T-cell (primary cell): Measurements from ENCODE around the gene TLCD5. TPM values are rescaled to one million over a fixed set of nuclear protein-coding genes. Genes with fewer than 3 reads are reported as not detected.

Experiments used
- ATAC-seq, 4 experiments: fragments of 200-7000 bp in 3 of 4; fragments of 150-1000 bp in 1 of 4; cut with Tn5 transposase; replicated peaks in 1 of 4; 1 replicate in 3 of 4; 2 replicates in 1 of 4; pipeline ENCODE4 v1.10.0; 2021; ENCODE audit warnings: moderate library complexity in 3 of 4, mild to moderate bottlenecking in 2 of 4, moderate number of reproducible peaks in 1 of 4
- CTCF ChIA-PET, 2 donors: fragments of 300-600 bp; sonication (Branson Sonifier 250); formaldehyde crosslinking; loops; one replicate each; lab custom pipeline; 2022; ENCODE audit warnings: antibody characterized with exemption in 2 of 2; lab: Charles Lee
- POLR2A ChIA-PET, 2 donors: fragments of 300-600 bp; sonication (Branson Sonifier 250); formaldehyde crosslinking; loops; one replicate each; lab custom pipeline; 2022; ENCODE audit warnings: antibody characterized with exemption in 2 of 2; lab: Charles Lee
- DNase-seq, 35 experiments: peaks; one replicate each; pipeline versions ENCODE4 v3.0.0 to v3.0.0-alpha.2; 2013 to 2023
- H3K27ac ChIP-seq: one replicate; pipeline ENCODE4 v1.5.1; 2013; ENCODE audit warnings: low read length
- H3K27me3 ChIP-seq, 2 experiments: replicated peaks in 1 of 2; 1 replicate in 1 of 2; 2 replicates in 1 of 2; pipeline versions ENCODE4 v1.6.1 to v1.7.0; 2013; ENCODE audit warnings: low read length in 1 of 2, mixed read lengths in 1 of 2; ENCODE audit not compliant: control insufficient read depth in 2 of 2, insufficient read depth in 2 of 2; ENCODE audit errors: extremely low read depth in 1 of 2
- H3K36me3 ChIP-seq, 2 donors: 1 replicate in 1 of 2; 2 replicates in 1 of 2; pipeline versions ENCODE4 v1.6.1 to v1.7.0; 2013; ENCODE audit warnings: low read length in 1 of 2; ENCODE audit not compliant: control insufficient read depth in 2 of 2, insufficient read depth in 1 of 2; ENCODE audit errors: extremely low read depth in 1 of 2
- H3K4me1 ChIP-seq, 2 experiments: 1 replicate in 1 of 2; 2 replicates in 1 of 2; pipeline versions ENCODE4 v1.6.1 to v1.7.0; 2013; ENCODE audit warnings: low read length in 2 of 2, mixed read lengths in 1 of 2; ENCODE audit not compliant: insufficient read depth in 2 of 2, control insufficient read depth in 1 of 2; ENCODE audit errors: extremely low read depth in 1 of 2
- H3K4me3 ChIP-seq, 2 donors: 1 replicate in 1 of 2; 2 replicates in 1 of 2; pipeline versions ENCODE4 v1.5.1 to v1.7.0; 2013; ENCODE audit warnings: mild to moderate bottlenecking in 2 of 2, low read length in 1 of 2, moderate library complexity in 1 of 2; ENCODE audit not compliant: control insufficient read depth in 1 of 2; ENCODE audit errors: extremely low read depth in 1 of 2
- H3K9me3 ChIP-seq: 2 replicates; pipeline ENCODE4 v1.7.0; 2013
- H3K27ac Mint-ChIP-seq, 2 donors: one replicate each; pipeline ENCODE4 v1.8.0; 2020 to 2021; ENCODE audit warnings: mild to moderate bottlenecking in 2 of 2, mixed read lengths in 2 of 2
- H3K27me3 Mint-ChIP-seq, 2 donors: one replicate each; pipeline ENCODE4 v1.8.0; 2021 to 2022; ENCODE audit warnings: mixed read lengths in 2 of 2
- H3K36me3 Mint-ChIP-seq: one replicate; pipeline ENCODE4 v1.8.0; 2021; ENCODE audit warnings: mixed read lengths
- H3K4me1 Mint-ChIP-seq, 3 donors: one replicate each; pipeline ENCODE4 v1.8.0; 2020 to 2022; ENCODE audit warnings: mixed read lengths in 3 of 3, mild to moderate bottlenecking in 1 of 3
- H3K4me3 Mint-ChIP-seq, 3 donors: one replicate each; pipeline ENCODE4 v1.8.0; 2020 to 2022; ENCODE audit warnings: mild to moderate bottlenecking in 3 of 3, mixed read lengths in 3 of 3, moderate library complexity in 3 of 3
- H3K9me3 Mint-ChIP-seq, 3 donors: one replicate each; pipeline ENCODE4 v1.8.0; 2020 to 2022; ENCODE audit warnings: mixed read lengths in 3 of 3
- WGBS: methylation state at CpG from one replicate; pipeline ENCODE4 v1.1.5; 2013; ENCODE audit warnings: missing lambda C conversion rate; ENCODE audit not compliant: insufficient coverage; 5-methylcytosine and 5-hydroxymethylcytosine counted together
- total RNA-seq, 35 experiments: library from RNA in 6 of 35; stranded (reverse) in 6 of 35; fragments of 120-200 nt in 1 of 35; gene quantifications; one replicate each; pipeline versions ENCODE4 v1.2.1 to v1.2.4 and lab custom pipeline; 2013 to 2026

TLCD5 gene
- total RNA-seq, 5 donors from 2014 or later (not counting 1 experiment from before 2014, with no cell fraction given): 0.39 to 0.73 (median 0.61) TPM; not detected in 2

GRCh38 chr11:120343429-120343828, 18.3 kb downstream of the TLCD5 start:
- H3K36me3 ChIP-seq: no peaks in the 10 kb centered on the region
- no peak overlapping the region for H3K27ac Mint-ChIP-seq
- H3K27me3 ChIP-seq: peaks cover 11 to 19% of the 10 kb centered on the region in 2 experiments
- ATAC-seq (no peak), DNase-seq (no peak)
- peaks cover 43 to 63% (median 49%) of the 10 kb centered on the region in 3 donors for H3K4me1 Mint-ChIP-seq
- no peak overlapping the region for H3K27ac ChIP-seq
- no peaks in the 10 kb centered on the region for H3K36me3 Mint-ChIP-seq
- 80% methylated on average over 2 of the region's 2 CpGs for WGBS
- ChIA-PET CTCF (interaction anchor here in 1 of 2 donors (1.1 kb wide), 1 partner anchor 8 kb away, joined by 6 read pairs; no protein-coding TSS in a partner anchor), POLR2A (no interaction called here)
- no peak overlapping the region for H3K4me3 ChIP-seq
- H3K27me3 Mint-ChIP-seq: peaks cover 53 to 61% of the 10 kb centered on the region in 2 donors
- peaks cover 6% of the 10 kb centered on the region for H3K9me3 ChIP-seq
- peaks cover 15 to 20% of the 10 kb centered on the region in 2 experiments for H3K4me1 ChIP-seq
- H3K9me3 Mint-ChIP-seq: no peaks in the 10 kb centered on the region
- no peak overlapping the region for H3K4me3 Mint-ChIP-seq

- H3K27ac ChIP-seq: no peak overlapping the region
- H3K9me3 Mint-ChIP-seq: no peaks in the 10 kb centered on the region
- DNase-seq (peak in 24 of 35 experiments; percentile 8 to 82 (median 34)), ATAC-seq (peak; percentile 83 to 97 (median 92))
- CTCF ChIA-PET: interaction anchor here in 1 of 2 donors (1.1 kb wide), 1 partner anchor 9 kb away, joined by 6 read pairs; no protein-coding TSS in a partner anchor
- H3K36me3 ChIP-seq: no peaks in the 10 kb centered on the region
- peaks cover 15 to 22% of the 10 kb centered on the region in 2 experiments for H3K27me3 ChIP-seq
- peaks cover 54 to 61% of the 10 kb centered on the region in 2 donors for H3K27me3 Mint-ChIP-seq
- peak overlapping the region in 1 of 2 donors; percentile 32 for H3K4me3 ChIP-seq
- no peak overlapping the region for H3K27ac Mint-ChIP-seq
- H3K4me1 Mint-ChIP-seq: peaks cover 40 to 54% (median 42%) of the 10 kb centered on the region in 3 donors
- POLR2A ChIA-PET: no interaction called here
- peak overlapping the region; percentile 46 to 54 (median 47) for H3K4me3 Mint-ChIP-seq
- H3K9me3 ChIP-seq: peaks cover 6% of the 10 kb centered on the region
- peaks cover 15 to 20% of the 10 kb centered on the region in 2 experiments for H3K4me1 ChIP-seq
- WGBS: no CpG with 5 or more reads among the region's 1 CpG
- H3K36me3 Mint-ChIP-seq: no peaks in the 10 kb centered on the region
These were observed 19.4 kb downstream of the TLCD5 start for GRCh38 chr11:120344302-120345004.

- Mint-ChIP-seq H3K4me3 (no peak overlapping the region), H3K4me1 (peaks cover 28 to 48% (median 32%) of the 10 kb centered on the region in 3 donors), H3K9me3 (no peaks in the 10 kb centered on the region), H3K27me3 (peaks cover 52 to 56% of the 10 kb centered on the region in 2 donors), H3K27ac (no peak overlapping the region), H3K36me3 (no peaks in the 10 kb centered on the region)
- ChIA-PET CTCF (interaction anchor here in 1 of 2 donors (0.8 kb wide), 1 partner anchor 11 kb away, joined by 5 read pairs; no protein-coding TSS in a partner anchor), POLR2A (no interaction called here)
- Histone ChIP-seq H3K4me1 (peaks cover 15 to 20% of the 10 kb centered on the region in 2 experiments), H3K9me3 (peaks cover 6% of the 10 kb centered on the region), H3K27me3 (peaks cover 16 to 24% of the 10 kb centered on the region in 2 experiments), H3K27ac (no peak overlapping the region), H3K36me3 (no peaks in the 10 kb centered on the region), H3K4me3 (no peak overlapping the region)
- WGBS: 71% methylated on average over 1 of the region's 1 CpG
- ATAC-seq (no peak), DNase-seq (no peak)
These were observed 21.1 kb downstream of the TLCD5 start for GRCh38 chr11:120346233-120346632.

DNA sequence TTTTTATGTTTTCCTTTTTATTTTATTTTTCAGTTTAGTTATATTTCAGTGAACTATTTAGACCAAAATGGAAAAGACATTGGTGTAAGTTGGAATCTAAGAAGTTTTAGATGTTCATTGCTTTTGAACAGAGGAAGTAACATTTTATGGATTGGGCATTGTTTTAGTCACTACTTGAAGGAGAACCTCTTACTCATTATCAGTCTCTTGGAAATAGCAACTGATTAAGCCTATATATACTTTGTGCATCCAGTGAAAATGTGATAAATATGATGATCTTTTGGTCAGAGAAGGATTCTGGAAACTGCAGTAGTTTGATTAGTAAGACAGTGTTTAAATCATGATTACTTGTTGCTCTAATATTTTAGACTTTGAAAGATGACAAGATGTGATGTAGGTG, 25.5 kb downstream of the TLCD5 start:
- no peaks in the 10 kb centered on the region for H3K9me3 ChIP-seq
- no peak for ATAC-seq
- no peak overlapping the region for H3K4me3 ChIP-seq
- no peak overlapping the region for H3K27ac ChIP-seq
- no peaks in the 10 kb centered on the region for H3K4me1 ChIP-seq
- H3K4me3 Mint-ChIP-seq: no peak overlapping the region
- ChIA-PET CTCF (interaction anchor here in 1 of 2 donors (0.6 kb wide), 1 partner anchor 50 kb away, joined by 5 read pairs; no protein-coding TSS in a partner anchor), POLR2A (no interaction called here)
- no peak for DNase-seq
- H3K36me3 Mint-ChIP-seq: no peaks in the 10 kb centered on the region
- no peaks in the 10 kb centered on the region for H3K9me3 Mint-ChIP-seq
- no peaks in the 10 kb centered on the region for H3K36me3 ChIP-seq
- H3K27ac Mint-ChIP-seq: no peak overlapping the region
- peaks cover 7 to 22% (median 13%) of the 10 kb centered on the region in 3 donors for H3K4me1 Mint-ChIP-seq
- peaks cover 13 to 29% of the 10 kb centered on the region in 2 experiments for H3K27me3 ChIP-seq
- H3K27me3 Mint-ChIP-seq: peaks cover 50 to 69% of the 10 kb centered on the region in 2 donors

DNA sequence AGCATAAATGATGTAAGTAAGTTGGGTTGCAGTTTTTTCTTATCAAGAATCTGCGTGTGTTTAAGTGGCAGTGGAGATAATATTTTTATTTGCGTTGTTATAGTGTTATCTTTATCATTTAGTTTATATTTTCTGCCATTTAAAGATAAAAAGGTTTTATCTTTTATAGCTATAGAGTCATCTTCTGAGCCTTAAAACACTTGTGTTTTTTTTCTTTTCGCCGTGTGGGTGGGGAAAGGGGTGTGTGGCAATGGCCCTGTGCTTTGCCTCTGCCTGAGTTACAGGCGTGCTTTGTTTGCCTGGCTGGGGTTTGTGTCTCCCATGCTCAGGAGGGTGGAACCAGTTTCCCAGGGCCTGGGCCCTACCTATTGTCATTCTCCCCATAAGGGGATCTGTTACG, 27.3 kb downstream of the TLCD5 start:
- CTCF ChIA-PET: no interaction called here
- H3K27ac Mint-ChIP-seq: no peak overlapping the region
- H3K27me3 ChIP-seq: peaks cover 11 to 37% of the 10 kb centered on the region in 2 experiments

DNA sequence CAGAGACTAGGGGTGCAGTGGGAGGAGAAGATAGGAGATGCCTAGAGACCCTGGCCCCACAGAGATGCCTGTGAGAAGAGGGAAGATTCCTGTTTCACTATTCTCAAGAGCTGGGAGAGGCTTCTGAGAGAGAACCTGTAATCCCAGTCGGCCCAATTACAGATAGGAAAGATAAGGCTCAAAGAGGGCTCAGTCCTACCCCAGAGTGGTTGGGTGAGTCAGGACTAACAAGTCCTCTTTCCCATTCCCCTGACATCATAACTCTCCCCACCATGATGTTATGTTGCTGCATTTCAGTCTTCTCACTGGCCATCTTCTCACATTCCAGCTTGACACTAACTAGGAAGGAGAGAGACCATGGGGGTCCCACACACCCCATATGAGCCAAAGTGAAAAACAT, 29.0 kb downstream of the TLCD5 start:
- 88% methylated on average over 1 of the region's 1 CpG for WGBS
- H3K9me3 Mint-ChIP-seq: no peaks in the 10 kb centered on the region
- Histone ChIP-seq H3K36me3 (no peaks in the 10 kb centered on the region), H3K4me1 (no peaks in the 10 kb centered on the region), H3K9me3 (no peaks in the 10 kb centered on the region), H3K27ac (no peak overlapping the region), H3K4me3 (no peak overlapping the region), H3K27me3 (peaks cover 8 to 35% of the 10 kb centered on the region in 2 experiments)
- H3K4me3 Mint-ChIP-seq: no peak overlapping the region
- H3K27ac Mint-ChIP-seq: no peak overlapping the region
- peaks cover 0 to 4% (median 0%) of the 10 kb centered on the region in 3 donors for H3K4me1 Mint-ChIP-seq
- POLR2A ChIA-PET: no interaction called here
- CTCF ChIA-PET: no interaction called here
- peaks cover 5% of the 10 kb centered on the region for H3K36me3 Mint-ChIP-seq
- H3K27me3 Mint-ChIP-seq: peaks cover 41 to 63% of the 10 kb centered on the region in 2 donors
- ATAC-seq (no peak), DNase-seq (no peak)

More for the DNA sequence above, 27.3 kb downstream of the TLCD5 start:
- POLR2A ChIA-PET: no interaction called here
- Mint-ChIP-seq H3K4me3 (no peak overlapping the region), H3K27me3 (peaks cover 41 to 64% of the 10 kb centered on the region in 2 donors), H3K9me3 (no peaks in the 10 kb centered on the region), H3K4me1 (peaks cover 0 to 8% (median 0%) of the 10 kb centered on the region in 3 donors), H3K36me3 (peaks cover 5% of the 10 kb centered on the region)
- Histone ChIP-seq H3K4me1 (no peaks in the 10 kb centered on the region), H3K36me3 (no peaks in the 10 kb centered on the region), H3K4me3 (no peak overlapping the region), H3K9me3 (no peaks in the 10 kb centered on the region), H3K27ac (no peak overlapping the region)
- ATAC-seq: no peak
- no peak for DNase-seq
- WGBS: 100% methylated on average over 1 of the region's 6 CpGs
